Testis (tissue), 2 donors: ENCODE data around the gene ZNF248.

ENCODE experiments used
- CTCF ChIP-seq, 3 experiments: fragments of 450-650 bp in 2 of 3; fragments of 200-600 bp in 1 of 3; sonication (generic) in 1 of 3; IDR thresholded peaks; one replicate each; pipeline ENCODE4 v1.5.1; 2016 to 2019; ENCODE audit warnings: antibody characterized with exemption in 3 of 3, mild to moderate bottlenecking in 2 of 3, moderate library complexity in 1 of 3
- POLR2A ChIP-seq: fragments of 450-650 bp; IDR thresholded peaks from one replicate; pipeline ENCODE4 v1.6.1; 2017; ENCODE audit warnings: antibody characterized with exemption, mild to moderate bottlenecking, moderate library complexity

- TF ChIP-seq CTCF (IDR thresholded peaks at IDR 0.05) (no peak), POLR2A (no peak)
Measured at GRCh38 chr10:37803269-37803668, 54.1 kb downstream of the ZNF248 start.
